HL-60/S4 treated with phorbol 12-myristate 13-acetate at 8.2 ng/mL for 4 days and 3 days (cell line): Measurements from ENCODE around the gene MAD2L1.

ENCODE experiments used
- in situ Hi-C: fragments of 300-500 bp; cut with MboI; formaldehyde crosslinking; loops from 2 replicates; pipeline ENCODE4 v1.15.0; 2022; ENCODE audit warnings: low sequenced_read_pairs

The MAD2L1 gene

DNA sequence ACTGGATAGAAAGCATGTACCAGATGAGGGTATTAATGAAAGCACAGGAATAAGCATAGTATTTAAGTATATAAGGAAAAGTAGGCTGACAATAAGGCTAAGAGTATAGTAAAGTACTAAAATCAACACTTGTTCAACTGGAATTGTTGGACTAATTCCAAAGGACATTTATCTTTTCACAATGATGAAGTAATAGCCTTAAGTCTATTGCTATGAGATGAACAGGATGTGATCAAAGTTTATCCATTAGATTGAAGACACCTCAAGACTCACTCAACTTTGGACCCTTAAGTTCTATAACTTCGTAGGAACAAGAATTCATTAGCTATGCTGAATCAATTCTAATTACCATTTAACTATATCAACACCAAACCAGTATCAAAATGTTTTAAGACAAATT lies 7.6 kb downstream of the MAD2L1 start:
- in situ Hi-C loops = no loop called here

DNA sequence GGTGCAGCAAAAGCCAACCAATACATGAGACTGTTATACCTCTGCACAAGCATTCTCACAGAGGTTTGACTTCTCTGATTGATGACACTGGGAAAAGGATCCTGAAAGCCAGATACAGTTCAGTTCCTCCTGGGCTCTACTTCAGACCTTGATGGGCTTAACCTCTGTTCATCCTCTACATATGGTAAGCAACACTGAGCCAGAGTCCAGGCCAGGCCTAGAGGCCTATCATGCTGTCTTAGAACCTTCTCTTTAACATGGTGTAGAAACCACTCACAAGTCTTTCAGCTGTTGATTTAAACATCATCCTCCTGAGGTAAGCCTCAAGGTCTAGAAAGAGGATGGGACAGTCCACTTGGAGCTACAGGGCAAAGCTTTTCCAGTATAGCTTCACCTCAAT lies 9.2 kb downstream of the MAD2L1 start:
- in situ Hi-C loops = no loop called here

GRCh38 chr4:120056246-120056645 lies 10.4 kb downstream of the MAD2L1 start:
- in situ Hi-C loops = no loop called here

DNA sequence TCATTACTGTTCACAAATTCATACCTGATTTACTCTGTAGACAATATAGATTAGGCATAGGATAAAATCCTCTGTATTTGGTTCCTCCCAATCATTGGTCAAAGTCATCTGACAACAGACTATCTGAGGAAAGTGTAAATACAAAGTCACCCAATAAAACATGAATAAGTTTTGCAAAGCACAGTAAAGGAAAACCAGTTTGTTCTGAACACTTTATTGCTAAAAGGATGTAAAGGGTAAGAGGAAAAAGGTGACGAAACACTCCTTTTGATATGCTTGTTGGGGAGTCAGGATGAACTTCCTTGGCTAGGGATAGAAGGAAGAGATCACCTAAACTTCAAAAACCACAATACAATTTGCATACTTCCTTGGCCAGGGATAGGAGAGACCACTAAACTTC lies 10.9 kb downstream of the MAD2L1 start:
- in situ Hi-C loops = no loop called here

DNA sequence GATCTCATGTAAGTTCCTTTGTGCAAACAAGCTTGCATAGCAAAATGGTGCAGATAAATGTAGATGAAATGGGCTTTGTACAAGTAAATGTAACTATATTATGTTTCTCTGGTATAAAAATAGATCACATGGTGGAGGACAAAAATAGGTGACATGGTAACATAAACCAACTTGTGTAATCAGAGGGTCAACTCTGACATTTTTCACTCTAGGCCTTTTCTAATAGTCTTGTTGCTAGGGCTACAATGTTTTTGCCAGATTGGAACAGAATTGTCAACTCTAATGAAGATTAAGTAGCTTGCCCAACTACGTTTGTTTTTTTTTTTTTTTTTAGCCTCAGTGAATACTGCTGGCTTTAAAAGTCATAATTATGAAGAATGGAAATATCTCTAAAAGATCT lies 11.5 kb downstream of the MAD2L1 start:
- in situ Hi-C loops = no loop called here

- in situ Hi-C loops = no loop called here
Measured at GRCh38 chr4:120053911-120054310, 12.7 kb downstream of the MAD2L1 start.

DNA sequence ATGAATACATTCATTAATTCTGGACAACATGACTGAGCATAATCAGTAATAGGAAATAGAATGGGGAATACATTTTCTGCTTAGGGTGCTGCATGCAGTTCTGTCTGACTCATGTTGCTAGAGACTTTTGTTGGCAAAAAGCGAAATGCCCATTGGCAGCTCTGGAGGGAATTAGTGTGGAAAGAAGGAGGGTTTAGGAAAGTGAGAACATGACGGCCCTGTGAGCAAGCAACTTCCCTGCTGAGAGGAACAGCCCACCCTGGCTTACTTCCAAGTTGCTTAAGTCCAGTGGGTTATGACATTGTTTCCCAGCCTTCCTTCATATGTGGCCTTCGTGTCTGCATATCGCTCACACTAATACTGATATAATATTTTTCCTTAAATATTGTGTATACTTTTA lies 13.8 kb downstream of the MAD2L1 start:
- in situ Hi-C loops = no loop called here

DNA sequence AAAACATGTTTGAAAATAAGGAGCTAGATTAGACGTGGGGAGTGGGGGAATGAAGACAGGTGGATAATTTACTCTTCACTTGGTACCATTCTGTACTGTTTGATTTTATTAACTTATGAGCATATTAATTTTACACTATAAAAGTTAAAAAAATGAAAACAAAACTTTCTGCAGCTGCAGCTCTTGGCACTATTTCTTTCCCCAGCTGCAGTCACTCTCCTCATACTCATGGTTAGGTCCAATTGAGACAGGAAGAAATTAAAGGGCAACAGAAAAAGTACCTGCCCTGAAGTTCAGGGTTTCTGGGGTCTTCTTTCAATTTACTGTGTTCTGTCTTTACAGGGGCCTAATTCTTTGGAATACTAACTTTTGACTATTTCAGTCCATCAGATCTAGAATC lies 15.4 kb downstream of the MAD2L1 start:
- in situ Hi-C loops = no loop called here

- in situ Hi-C loops = no loop called here
Measured at GRCh38 chr4:120049732-120050494, 16.7 kb downstream of the MAD2L1 start.

DNA sequence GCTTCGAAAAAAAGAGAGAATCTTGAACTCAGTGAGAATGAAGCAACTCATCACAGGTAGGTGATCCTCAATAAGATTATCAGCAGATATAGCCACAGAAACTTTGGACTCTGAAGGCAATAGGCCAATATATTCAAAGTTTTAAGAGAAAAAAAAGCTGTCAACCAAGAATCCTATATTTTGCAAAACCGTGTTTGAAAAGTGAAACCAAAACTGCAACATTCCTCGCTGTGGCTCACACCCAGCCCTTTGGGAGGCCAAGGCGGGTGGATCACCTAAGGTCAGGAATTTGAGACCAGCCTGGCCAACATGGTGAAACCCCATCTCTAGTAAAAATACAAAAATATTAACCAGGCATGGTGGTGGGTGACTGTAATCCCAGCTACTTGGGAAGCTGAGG lies 22.8 kb downstream of the MAD2L1 start:
- in situ Hi-C loops = no loop called here

DNA sequence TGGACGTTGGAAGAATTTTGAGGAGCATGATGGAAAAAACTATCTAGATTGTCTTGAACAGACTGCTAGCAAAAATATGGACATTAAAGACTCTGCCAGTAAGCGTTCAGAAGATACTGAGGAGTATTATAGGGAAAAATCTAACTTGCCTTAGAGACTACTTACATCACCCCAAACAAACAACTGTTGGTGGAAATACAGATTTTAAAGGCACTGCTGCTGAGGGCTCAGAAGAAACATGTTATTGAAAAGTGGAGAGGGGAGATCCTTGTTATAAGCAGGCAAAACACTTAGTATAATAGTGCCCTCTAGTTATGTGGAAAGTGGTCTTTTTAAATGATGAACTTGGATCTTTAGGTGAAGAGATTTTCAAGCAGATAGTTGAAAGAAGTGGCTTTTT lies 29.2 kb downstream of the MAD2L1 start:
- in situ Hi-C loops = no loop called here

GRCh38 chr4:120034913-120035312 lies 31.7 kb downstream of the MAD2L1 start:
- in situ Hi-C loops = no loop called here

- in situ Hi-C loops = no loop called here
Measured at GRCh38 chr4:120026853-120027252, 39.8 kb downstream of the MAD2L1 start.

DNA sequence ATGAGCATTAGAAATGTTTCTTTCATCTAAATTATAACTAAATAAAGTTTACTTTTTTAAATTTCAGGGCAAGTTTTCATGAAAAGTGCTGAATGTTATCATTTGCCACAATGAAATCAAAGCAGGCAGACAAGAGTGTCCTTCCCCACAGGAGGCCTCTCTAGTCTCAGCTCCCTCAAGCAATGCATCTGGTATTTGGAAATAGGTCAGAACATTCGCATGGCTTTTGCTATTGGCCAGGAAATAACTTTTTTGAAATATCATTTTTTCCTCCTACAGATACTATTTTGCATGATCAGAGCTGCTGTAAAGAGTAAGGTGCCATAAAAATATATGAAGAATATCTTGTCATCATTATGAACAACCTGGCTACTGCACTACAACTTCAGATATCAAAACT lies 41.1 kb downstream of the MAD2L1 start:
- in situ Hi-C loops = no loop called here

DNA sequence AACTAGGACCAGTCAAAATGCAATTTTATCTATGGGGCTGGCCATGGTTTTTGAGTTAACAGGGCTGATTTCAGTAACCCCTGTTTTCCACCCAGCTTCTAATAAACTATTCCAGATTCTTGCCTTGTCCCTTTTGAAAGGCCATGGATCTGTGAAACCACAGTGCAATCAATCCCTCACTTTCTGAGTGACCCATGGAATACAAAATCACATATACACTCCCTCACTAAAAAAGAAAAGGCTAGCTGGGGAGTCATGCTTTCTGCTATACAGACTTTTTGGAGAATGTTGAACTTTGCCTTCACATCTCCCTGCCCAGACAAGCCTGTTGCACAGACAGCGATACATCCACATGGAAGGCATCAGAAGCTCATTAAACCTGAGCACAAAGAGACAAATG lies 47.9 kb downstream of the MAD2L1 start:
- in situ Hi-C loops = no loop called here

DNA sequence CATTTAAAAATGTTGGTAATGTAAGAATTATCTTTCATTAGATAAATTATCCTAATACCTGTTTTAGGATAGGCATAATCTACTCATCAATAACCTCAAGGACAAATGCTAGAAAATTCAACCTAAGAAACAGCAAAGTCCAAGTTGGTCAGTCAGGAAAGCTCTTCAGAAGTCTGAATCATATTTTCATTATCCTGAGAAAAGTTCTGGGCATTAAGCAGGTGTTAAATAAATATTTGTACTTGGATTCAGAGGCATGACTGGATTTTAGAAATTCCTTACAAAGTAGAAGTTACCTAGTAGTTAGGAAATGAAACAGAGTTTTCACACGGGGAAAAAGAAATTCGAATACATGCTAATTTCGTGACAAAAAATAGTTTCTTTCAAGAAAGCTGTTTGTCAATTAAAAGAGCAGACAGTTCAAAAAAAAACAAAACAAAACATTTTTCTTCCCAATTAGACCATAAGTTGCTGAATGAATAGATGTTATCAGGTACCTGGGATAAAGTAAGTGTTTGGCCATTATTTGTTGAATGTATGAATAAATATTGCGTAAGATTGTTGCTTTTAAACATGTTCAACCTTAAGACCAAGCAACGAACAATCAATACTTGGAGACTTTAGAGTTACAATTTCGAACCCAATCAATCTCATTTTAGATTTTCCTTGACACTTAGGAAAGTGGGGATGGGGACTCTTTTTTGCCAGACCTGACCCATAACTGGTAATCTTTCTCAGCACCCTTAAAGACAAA lies 48.5 kb downstream of the MAD2L1 start:
- in situ Hi-C loops = no loop called here

- in situ Hi-C loops = no loop called here
Measured at GRCh38 chr4:120011725-120012124, 54.9 kb downstream of the MAD2L1 start.

GRCh38 chr4:120010646-120011045 lies 56.0 kb downstream of the MAD2L1 start:
- in situ Hi-C loops = no loop called here

GRCh38 chr4:120009731-120010130 lies 56.9 kb downstream of the MAD2L1 start:
- in situ Hi-C loops = no loop called here

DNA sequence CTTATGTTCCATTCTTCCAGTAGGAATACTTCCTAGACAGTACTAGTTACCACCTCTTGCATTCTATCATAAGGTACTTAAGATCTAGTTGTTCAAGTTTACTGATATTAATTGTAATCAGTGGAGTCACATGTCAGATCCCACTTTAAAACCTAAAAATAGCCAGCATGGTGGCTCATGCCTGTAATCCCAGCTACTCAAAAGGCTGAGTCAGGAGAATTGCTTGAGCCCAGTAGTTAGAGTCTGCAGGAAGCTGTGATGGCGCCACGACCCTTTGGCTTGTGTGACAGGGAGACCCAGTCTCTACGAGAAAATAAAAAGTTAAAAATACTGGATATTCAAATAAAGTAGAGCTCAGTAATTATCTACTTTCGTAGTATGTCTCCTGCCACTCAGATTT lies 57.7 kb downstream of the MAD2L1 start:
- in situ Hi-C loops = no loop called here

- in situ Hi-C loops = no loop called here
Measured at GRCh38 chr4:120007896-120008436, 58.7 kb downstream of the MAD2L1 start.

DNA sequence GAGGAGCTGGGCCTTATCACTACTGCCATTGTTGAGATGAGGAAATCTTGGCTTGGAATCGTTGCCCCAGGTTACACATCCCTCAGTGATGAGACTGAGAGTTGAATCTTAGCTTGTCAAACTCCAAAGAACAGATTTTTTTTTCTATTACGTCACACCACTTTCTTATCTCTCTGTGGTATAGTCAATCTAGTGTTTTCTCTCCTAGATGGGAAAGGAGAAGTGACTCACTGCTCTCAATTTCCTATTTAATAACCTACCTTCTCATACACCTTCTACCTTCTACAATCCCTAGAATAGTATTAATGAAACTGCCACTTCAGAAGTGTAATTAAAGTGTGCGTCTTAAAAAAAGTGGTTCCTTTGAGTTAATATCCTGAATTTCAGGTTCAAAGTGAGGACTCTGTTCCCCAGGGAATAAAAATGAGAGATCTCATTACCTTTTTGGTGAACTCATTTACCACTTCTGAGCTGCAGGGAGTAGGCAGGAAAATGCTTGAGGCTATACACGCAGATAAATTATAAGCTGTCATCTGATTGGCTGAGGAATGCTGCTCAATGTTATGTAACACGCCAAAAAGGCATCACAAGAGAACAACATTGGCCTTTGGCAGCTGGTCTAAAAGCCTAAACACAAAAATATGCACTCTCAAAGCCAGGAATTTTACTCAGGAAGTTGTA lies 59.3 kb downstream of the MAD2L1 start:
- in situ Hi-C loops = no loop called here
